A673 (cell line): ENCODE results near the gene ZFYVE1.

ENCODE experiments used
- CTCF ChIP-seq: fragments of 300-800, 200-600 bp; sonication (generic); conservative IDR thresholded peaks from 2 replicates; pipeline ENCODE4 v1.5.1; 2017; ENCODE audit warnings: low read depth, mild to moderate bottlenecking, antibody characterized with exemption, low read length, moderate library complexity, mixed read lengths
- EZH2 ChIP-seq: fragments of 200-600 bp; sonication (generic); IDR thresholded peaks from 2 replicates; pipeline ENCODE4 v1.6.1; 2017; ENCODE audit warnings: borderline replicate concordance, low read depth, mild to moderate bottlenecking, mixed read lengths, antibody characterized with exemption, low read length; ENCODE audit not compliant: poor library complexity, severe bottlenecking

GRCh38 chr14:72996916-72997315, 30.0 kb downstream of the ZFYVE1 start:
- TF ChIP-seq CTCF = no peak
- TF ChIP-seq EZH2 = no peak
